GM19023 (cell line): ENCODE data around the gene BPIFB1.

ENCODE experiments used
- ATAC-seq: cut with Tn5 transposase; IDR thresholded peaks from one replicate; pipeline ENCODE4 v1.9.1; 2021; ENCODE audit warnings: mild to moderate bottlenecking, moderate library complexity; ENCODE audit not compliant: unreplicated experiment

BPIFB1 gene

DNA sequence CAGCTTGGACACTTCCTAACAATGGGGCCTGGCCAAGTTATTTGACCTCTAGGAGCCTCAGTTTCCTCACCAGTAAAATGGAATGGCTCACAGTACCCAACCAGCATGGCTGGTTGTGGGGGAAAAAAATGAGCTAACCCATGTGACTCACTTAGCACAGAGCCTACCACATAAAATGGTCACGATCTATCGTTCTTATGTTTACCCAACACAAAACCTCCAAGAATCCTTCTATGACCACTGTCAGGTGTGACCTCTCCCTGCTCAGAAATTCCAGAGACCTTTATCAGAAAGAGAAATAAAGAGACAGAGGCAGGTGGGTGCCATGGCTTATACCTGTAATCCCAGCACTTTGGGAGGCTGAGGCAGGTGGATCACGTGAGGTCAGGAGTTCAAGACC is 39.4 kb downstream of the BPIFB1 start:
- no peak for ATAC-seq

GRCh38 chr20:33323236-33323635 is 40.2 kb downstream of the BPIFB1 start:
- ATAC-seq, result no peak

DNA sequence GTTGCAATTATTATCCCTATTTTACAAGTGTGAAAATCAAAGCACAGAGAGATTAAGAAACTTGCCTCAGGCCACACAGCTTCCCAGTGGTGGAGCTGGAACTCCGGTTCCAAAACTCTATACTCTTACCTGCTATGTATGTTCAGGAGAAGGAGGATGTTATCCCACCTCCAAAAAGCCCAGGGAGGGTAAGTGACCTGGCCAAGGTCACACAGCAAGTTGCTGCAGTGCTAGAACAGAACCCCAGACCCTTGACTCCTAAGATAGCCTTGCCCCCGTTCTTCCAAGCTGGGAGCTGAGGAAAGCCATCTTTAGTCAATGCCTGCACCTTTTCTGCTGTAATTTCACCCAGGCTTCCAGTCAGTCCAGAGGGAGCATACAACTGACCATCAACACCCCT is 42.3 kb downstream of the BPIFB1 start:
- ATAC-seq, result no peak

DNA sequence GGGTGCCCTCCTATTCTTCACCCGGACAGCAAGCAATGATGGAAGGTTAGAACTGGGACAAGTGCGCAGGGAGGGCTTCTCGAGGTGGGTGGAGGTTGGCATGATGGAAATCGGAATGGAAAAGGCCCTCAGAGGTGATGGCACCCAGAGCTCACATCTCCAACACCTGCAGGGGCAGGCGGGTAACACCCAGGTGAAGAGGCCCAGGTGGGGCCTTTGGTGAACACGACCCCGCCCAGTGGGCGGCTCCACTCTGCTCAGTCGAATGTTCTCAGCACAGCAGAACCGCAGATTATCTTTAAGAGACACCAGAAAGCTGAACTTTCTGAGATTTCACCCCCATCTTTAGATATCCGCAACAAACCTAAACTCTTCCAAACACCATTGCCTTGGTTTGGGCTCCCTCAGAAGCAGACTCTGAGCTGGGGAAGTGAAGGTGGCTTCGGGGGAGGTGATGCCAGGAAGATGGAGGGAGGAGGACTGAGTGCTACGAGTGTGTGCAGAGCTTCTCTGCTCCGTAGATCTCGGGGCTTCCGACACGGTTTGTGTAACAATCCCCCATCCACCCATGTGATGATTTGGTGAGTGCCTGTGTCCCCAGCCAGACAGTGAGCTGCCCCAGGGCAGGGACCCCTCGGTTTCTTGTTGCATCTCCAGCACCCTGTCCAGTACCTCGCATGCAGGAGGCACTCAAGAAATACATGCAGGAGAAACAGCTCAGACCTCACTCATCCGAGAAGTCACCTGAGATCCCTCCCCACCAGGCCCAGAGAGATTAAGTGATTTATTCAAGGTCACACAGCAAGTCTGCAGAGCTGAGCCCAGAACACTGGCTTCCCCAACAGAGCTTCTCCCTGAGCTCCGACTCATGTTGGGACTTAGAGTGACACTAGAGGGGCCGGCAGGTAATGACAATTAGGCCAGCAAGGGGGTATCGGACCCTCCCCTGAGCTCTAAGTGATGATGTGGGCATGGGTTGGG is 45.4 kb downstream of the BPIFB1 start:
- no peak for ATAC-seq

DNA sequence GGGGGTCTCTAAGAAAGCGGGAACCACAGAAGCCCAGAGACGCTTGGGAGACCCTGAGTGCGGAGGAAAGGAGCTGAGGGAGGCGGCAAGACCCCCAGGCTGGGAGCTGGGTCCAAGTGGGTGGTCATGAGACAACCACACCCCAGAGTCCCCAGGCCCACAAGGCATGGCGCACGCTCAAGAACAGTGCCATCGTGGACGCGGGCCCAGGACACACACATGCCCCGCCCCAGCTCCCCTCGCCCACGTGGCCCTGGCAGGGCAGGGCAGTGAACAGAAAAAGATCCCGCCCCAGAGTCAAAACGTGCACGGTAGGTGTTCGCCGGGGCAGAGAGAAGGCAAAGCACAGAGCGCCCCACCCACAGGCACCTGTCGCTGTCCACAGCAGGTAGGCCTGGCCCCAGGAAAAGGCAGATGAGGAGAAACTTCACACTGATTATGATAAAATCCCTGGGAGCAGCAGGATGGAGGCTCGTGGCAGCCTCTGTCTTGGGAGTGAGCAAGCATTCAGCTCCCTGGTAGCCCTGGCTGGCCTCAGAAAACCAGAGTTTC is 50.0 kb downstream of the BPIFB1 start:
- no peak for ATAC-seq

GRCh38 chr20:33333616-33334015 is 50.6 kb downstream of the BPIFB1 start:
- no peak for ATAC-seq

DNA sequence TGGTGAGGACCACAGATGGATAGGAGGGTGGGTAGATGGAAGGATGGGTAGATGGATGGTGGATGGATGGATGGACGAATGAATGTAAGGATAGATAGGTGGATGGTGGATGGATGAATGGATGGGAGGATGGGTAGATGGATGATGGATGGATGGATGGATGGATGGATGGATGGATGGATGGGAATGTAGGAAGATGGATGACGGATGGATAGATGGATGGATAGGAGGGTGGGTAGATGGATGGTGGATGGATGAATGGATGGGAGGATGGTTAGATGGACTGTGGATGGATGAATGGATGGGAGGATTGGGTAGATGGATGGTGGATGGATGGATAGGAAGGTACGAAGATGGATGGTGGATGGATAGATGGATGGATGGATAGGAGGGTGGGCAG is 51.1 kb downstream of the BPIFB1 start:
- ATAC-seq, result no peak

DNA sequence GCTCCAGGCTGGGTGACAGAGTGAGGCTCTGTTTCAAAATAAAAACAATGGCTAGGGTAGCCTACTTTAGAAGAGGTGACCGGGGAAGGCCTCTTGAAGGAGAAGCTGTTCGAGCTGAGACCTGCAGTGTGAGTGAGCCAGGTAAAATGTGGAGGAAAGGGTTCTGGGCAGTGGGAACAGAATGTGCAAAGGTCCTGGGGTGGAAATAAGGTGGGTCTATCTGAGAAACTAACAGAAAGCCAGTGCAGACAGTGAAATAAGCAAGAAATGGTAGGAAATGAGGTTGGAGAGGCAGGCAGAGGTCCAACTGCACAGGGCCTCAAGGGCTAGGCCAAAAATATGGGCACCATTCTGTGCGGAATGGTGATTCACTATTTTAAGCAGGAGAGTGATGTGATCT is 53.4 kb downstream of the BPIFB1 start:
- ATAC-seq, result no peak

GRCh38 chr20:33337119-33337518 is 54.1 kb downstream of the BPIFB1 start:
- ATAC-seq, result no peak

GRCh38 chr20:33337531-33338165 is 54.6 kb downstream of the BPIFB1 start:
- no peak for ATAC-seq

GRCh38 chr20:33338467-33339258 is 55.6 kb downstream of the BPIFB1 start:
- ATAC-seq, result no peak

GRCh38 chr20:33339515-33340058 is 56.6 kb downstream of the BPIFB1 start:
- ATAC-seq, result no peak

DNA sequence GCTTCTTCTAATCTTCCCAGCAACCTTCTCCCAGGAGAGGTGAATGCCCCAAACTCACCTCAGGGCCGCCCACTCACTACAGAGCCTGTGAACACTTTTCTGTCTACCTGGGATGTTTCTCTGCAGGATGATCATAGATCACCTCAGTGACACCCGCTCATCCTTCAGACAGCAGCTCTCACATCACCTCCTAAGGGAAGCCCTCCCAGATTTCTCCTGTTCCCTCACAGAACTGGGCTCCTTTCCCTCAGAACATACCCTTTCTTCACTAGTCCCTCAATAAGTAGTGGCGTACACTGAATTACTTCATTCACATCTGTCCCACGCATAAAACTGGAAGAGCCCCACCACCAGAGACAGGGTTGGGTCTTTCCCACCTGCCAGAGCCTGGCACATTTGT is 60.5 kb downstream of the BPIFB1 start:
- ATAC-seq, result no peak

- ATAC-seq, result no peak
These were observed 62.3 kb downstream of the BPIFB1 start for GRCh38 chr20:33345342-33345741.

DNA sequence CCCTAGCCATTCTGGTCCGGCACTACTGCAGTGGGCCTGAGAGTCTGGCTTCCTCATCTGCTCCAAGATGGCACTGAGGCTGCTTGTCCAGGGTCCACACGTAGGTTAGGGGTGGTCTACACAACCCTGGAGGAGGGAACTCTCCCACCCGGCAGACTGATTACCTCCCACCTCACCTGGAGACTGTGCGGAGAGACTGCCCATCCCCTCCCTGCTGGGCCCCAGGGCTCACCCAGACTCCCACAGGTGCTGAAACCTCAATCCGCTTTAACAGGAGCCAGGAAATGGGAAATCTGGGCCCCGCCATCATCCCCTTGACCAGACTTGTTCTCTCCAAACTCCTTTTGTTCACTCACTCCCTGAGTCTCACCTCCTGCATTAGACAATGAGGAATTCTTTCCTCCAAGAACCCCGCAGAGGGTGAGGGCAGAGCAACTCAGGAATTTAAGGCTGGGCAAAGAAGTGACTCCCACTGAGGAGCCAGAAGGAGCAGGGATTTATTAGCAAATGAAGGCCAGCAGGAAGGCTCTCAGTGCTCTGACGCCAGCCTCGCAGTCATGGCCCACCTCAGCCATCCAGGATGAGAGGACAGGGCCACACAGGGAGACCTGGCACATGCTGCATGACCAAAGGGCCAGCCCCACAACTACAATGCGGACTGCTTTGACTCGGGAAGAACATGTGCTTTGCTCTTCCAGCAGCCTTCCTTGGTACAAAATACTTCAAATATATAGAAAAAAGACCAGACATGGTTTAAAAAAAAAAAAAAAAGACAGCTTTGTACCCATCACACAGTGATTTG is 65.3 kb downstream of the BPIFB1 start:
- ATAC-seq, result no peak

- no peak for ATAC-seq
These were observed 66.5 kb downstream of the BPIFB1 start for GRCh38 chr20:33349493-33349892.

GRCh38 chr20:33351696-33352095 is 68.7 kb downstream of the BPIFB1 start:
- no peak for ATAC-seq

DNA sequence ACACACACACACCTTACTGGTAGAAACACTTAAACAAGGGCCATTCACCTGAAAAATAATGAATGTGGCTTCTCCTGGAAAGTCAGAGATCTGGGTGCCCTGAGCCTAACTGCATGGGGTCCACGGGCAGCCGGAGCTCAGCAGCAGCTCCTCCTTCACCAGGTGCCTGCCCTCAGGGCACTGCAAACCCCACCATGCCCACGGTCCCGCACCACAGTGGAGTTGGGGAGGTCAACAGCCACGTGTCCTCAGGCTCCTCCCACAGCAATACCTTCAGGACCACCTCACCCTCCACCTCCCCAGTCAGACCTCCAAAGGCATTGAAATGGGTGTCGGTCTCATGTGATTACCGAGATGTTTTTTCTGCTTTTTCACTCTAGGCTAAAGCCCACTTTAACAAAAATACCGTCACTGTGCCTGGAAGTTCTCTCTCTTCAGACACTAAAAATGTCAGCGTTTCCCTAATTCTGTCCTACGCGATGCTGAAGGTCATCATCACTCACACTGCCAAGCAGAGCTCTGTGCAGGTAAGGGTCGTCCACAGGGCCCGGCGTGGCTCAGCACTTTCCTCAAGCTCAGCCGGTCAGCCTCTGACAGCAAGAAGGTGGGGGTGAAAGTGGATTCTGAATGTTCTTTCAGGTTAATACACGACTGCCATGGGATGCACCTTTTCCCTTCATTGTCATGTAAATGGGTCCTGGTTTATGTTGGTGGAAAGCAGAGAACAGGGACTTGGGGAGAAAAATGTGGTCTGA is 69.4 kb downstream of the BPIFB1 start:
- ATAC-seq, result no peak

DNA sequence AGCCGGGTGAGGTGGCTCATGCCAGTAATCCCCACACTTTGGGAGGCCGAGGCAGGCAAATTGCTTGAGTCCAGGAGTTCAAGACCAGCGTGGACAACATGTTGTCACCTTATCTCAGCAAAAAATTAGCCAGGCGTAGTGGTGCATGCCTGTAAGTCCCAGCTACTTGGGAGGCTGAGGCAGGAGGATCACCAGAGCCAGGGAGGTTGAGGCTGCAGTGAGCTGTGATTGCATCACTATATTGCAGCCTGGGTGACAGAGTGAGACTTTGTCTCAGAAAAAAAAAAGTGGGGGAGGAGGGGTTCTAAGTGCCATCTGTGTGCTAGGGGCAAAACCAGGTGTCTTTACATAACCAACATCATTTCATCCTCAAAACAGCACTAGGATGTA is 70.0 kb downstream of the BPIFB1 start:
- ATAC-seq, result no peak
